Activated CD8-positive, alpha-beta T cell treated with anti-CD3 and anti-CD28 coated beads, Interleukin-2, amount 10 ng/mL, durations not matched to agents 7 days and 5 days (primary cell): ENCODE measurements around the gene CCDC47. TPM values are rescaled to one million over a fixed set of nuclear protein-coding genes. Genes with fewer than 3 reads are reported as not detected.
"Not testable (repeated sequence)": the region's sequence is repeated elsewhere in the genome, so short reads cannot be mapped to it uniquely, and the experiment has no call there.

Experiments used
- ATAC-seq: fragments of 150-1000 bp; cut with Tn5 transposase; one replicate; pipeline ENCODE4 v1.10.0; 2021; ENCODE audit warnings: moderate library complexity
- CTCF ChIA-PET: fragments of 350-600 bp; sonication (Branson Sonifier 250); formaldehyde crosslinking; loops from one replicate; lab custom pipeline; 2021; ENCODE audit warnings: antibody characterized with exemption; lab: Charles Lee
- POLR2A ChIA-PET: fragments of 350-600 bp; sonication (Branson Sonifier 250); formaldehyde crosslinking; loops from one replicate; lab custom pipeline; 2021; ENCODE audit warnings: antibody characterized with exemption; lab: Charles Lee
- DNase-seq: peaks from one replicate; pipeline ENCODE4 v3.0.0-alpha.2; 2020
- H3K27ac Mint-ChIP-seq: one replicate; pipeline ENCODE4 v1.8.0; 2021; ENCODE audit warnings: mild to moderate bottlenecking, mixed read lengths
- H3K27me3 Mint-ChIP-seq: one replicate; pipeline ENCODE4 v1.8.0; 2021; ENCODE audit warnings: low read depth, mixed read lengths
- H3K36me3 Mint-ChIP-seq: one replicate; pipeline ENCODE4 v1.8.0; 2021; ENCODE audit warnings: low read depth, mixed read lengths
- H3K4me1 Mint-ChIP-seq: one replicate; pipeline ENCODE4 v1.8.0; 2021; ENCODE audit warnings: low read depth, mixed read lengths
- H3K4me3 Mint-ChIP-seq: one replicate; pipeline ENCODE4 v1.8.0; 2021; ENCODE audit warnings: mild to moderate bottlenecking, mixed read lengths
- H3K9me3 Mint-ChIP-seq: one replicate; pipeline ENCODE4 v1.8.0; 2022; ENCODE audit warnings: mixed read lengths; ENCODE audit not compliant: insufficient read depth
- total RNA-seq, 2 experiments: library from RNA; stranded (reverse); gene quantifications; one replicate each; pipeline ENCODE4 v1.2.3, GENCODE V29; 2021

CCDC47 gene
- total RNA-seq, 2 experiments from 2014 or later = 59.4 to 61.1 TPM

- ATAC-seq (no peak), DNase-seq (no peak)
- CTCF ChIA-PET = no interaction called here
- peaks cover 63% of the 10 kb centered on the region for H3K36me3 Mint-ChIP-seq
- POLR2A ChIA-PET = no interaction called here
- no peaks in the 10 kb centered on the region for H3K4me1 Mint-ChIP-seq
- no peaks in the 10 kb centered on the region for H3K27me3 Mint-ChIP-seq
- no peak overlapping the region for H3K4me3 Mint-ChIP-seq
- H3K9me3 Mint-ChIP-seq = no peaks in the 10 kb centered on the region
- no peak overlapping the region for H3K27ac Mint-ChIP-seq
Measured at GRCh38 chr17:63805591-63805990, 32.2 kb upstream of the CCDC47 start.

GRCh38 chr17:63804328-63804727 lies 30.9 kb upstream of the CCDC47 start:
- no peaks in the 10 kb centered on the region for H3K4me1 Mint-ChIP-seq

GRCh38 chr17:63800783-63801182 lies 27.4 kb upstream of the CCDC47 start:
- Mint-ChIP-seq H3K27me3 (no peaks in the 10 kb centered on the region), H3K4me3 (no peak overlapping the region), H3K9me3 (no peaks in the 10 kb centered on the region), H3K27ac (no peak overlapping the region), H3K4me1 (no peaks in the 10 kb centered on the region), H3K36me3 (peaks cover 63% of the 10 kb centered on the region)
- CTCF ChIA-PET = no interaction called here
- ATAC-seq = no peak
- POLR2A ChIA-PET = interaction anchor here (1.1 kb wide), 1 partner anchor 9 kb away, joined by 3 read pairs; no protein-coding TSS in a partner anchor
- DNase-seq = no peak

More at GRCh38 chr17:63804328-63804727, 30.9 kb upstream of the CCDC47 start:
- ATAC-seq = no peak
- H3K27me3 Mint-ChIP-seq = no peaks in the 10 kb centered on the region
- no peak overlapping the region for H3K27ac Mint-ChIP-seq
- no peak overlapping the region for H3K4me3 Mint-ChIP-seq
- no peaks in the 10 kb centered on the region for H3K9me3 Mint-ChIP-seq
- ChIA-PET CTCF (interaction anchor here (1.3 to 1.5 kb wide), 2 partner anchors 24 to 107 kb away, joined by 3 to 4 read pairs; no protein-coding TSS in a partner anchor), POLR2A (interaction anchor here (0.9 to 1.5 kb wide), 2 partner anchors 17 to 29 kb away, joined by 3 to 5 read pairs; partner anchors contain the start of gene DDX42)
- H3K36me3 Mint-ChIP-seq = peaks cover 63% of the 10 kb centered on the region
- DNase-seq = no peak

- ChIA-PET POLR2A (no interaction called here), CTCF (interaction anchor here (0.6 kb wide), 1 partner anchor 50 kb away, joined by 3 read pairs; no protein-coding TSS in a partner anchor)
- DNase-seq (no peak), ATAC-seq (no peak)
- Mint-ChIP-seq H3K27me3 (no peaks in the 10 kb centered on the region), H3K4me3 (no peak overlapping the region), H3K27ac (no peak overlapping the region), H3K4me1 (no peaks in the 10 kb centered on the region), H3K9me3 (no peaks in the 10 kb centered on the region), H3K36me3 (peaks cover 73% of the 10 kb centered on the region)
Measured at GRCh38 chr17:63798572-63799106, 25.2 kb upstream of the CCDC47 start.

GRCh38 chr17:63796375-63796774 lies 23.0 kb upstream of the CCDC47 start:
- POLR2A ChIA-PET, H3K4me3 Mint-ChIP-seq, H3K27me3 Mint-ChIP-seq, ATAC-seq, H3K4me1 Mint-ChIP-seq, DNase-seq, H3K9me3 Mint-ChIP-seq, H3K27ac Mint-ChIP-seq: not testable (repeated sequence)
- CTCF ChIA-PET = interaction anchor here (1.5 kb wide), 1 partner anchor 38 kb away, joined by 6 read pairs; no protein-coding TSS in a partner anchor
- peaks cover 72% of the 10 kb centered on the region for H3K36me3 Mint-ChIP-seq

- Mint-ChIP-seq H3K9me3 (no peaks in the 10 kb centered on the region), H3K27me3 (no peaks in the 10 kb centered on the region), H3K4me1 (no peaks in the 10 kb centered on the region), H3K27ac (no peak overlapping the region), H3K36me3 (peaks cover 53% of the 10 kb centered on the region), H3K4me3 (no peak overlapping the region)
- CTCF ChIA-PET = no interaction called here
- DNase-seq = no peak
- POLR2A ChIA-PET = interaction anchor here (1.4 kb wide), 1 partner anchor 8 kb away, joined by 3 read pairs; no protein-coding TSS in a partner anchor
- ATAC-seq = no peak
Measured at GRCh38 chr17:63792055-63792729, 18.8 kb upstream of the CCDC47 start.

- ChIA-PET POLR2A (no interaction called here), CTCF (interaction anchor here (1.2 kb wide), 2 partner anchors 21 to 76 kb away, joined by 4 read pairs; no protein-coding TSS in a partner anchor)
- Mint-ChIP-seq H3K27me3 (no peaks in the 10 kb centered on the region), H3K4me1 (peaks cover 4% of the 10 kb centered on the region), H3K9me3 (no peaks in the 10 kb centered on the region), H3K27ac (no peak overlapping the region), H3K36me3 (peaks cover 41% of the 10 kb centered on the region), H3K4me3 (no peak overlapping the region)
- DNase-seq (peak; percentile 14), ATAC-seq (no peak)
Measured at GRCh38 chr17:63790057-63790456, 16.7 kb upstream of the CCDC47 start.

GRCh38 chr17:63786971-63787711 lies 13.7 kb upstream of the CCDC47 start:
- no peak overlapping the region for H3K27ac Mint-ChIP-seq
- H3K4me1 Mint-ChIP-seq = peaks cover 21% of the 10 kb centered on the region
- no peaks in the 10 kb centered on the region for H3K27me3 Mint-ChIP-seq
- ATAC-seq = no peak
- CTCF ChIA-PET = interaction anchor here (1.0 to 1.8 kb wide), 2 partner anchors 41 to 61 kb away, joined by 3 to 5 read pairs; no protein-coding TSS in a partner anchor
- peak; percentile 9 for DNase-seq
- H3K9me3 Mint-ChIP-seq = no peaks in the 10 kb centered on the region
- POLR2A ChIA-PET = no interaction called here
- H3K36me3 Mint-ChIP-seq = peaks cover 34% of the 10 kb centered on the region
- H3K4me3 Mint-ChIP-seq = no peak overlapping the region

GRCh38 chr17:63786117-63786516 lies 12.7 kb upstream of the CCDC47 start:
- no peaks in the 10 kb centered on the region for H3K9me3 Mint-ChIP-seq

GRCh38 chr17:63785556-63785955 lies 12.2 kb upstream of the CCDC47 start:
- Mint-ChIP-seq H3K36me3 (peaks cover 38% of the 10 kb centered on the region), H3K27me3 (no peaks in the 10 kb centered on the region), H3K27ac (peak overlapping the region; percentile 26), H3K4me3 (no peak overlapping the region), H3K9me3 (no peaks in the 10 kb centered on the region), H3K4me1 (peaks cover 27% of the 10 kb centered on the region)
- DNase-seq (no peak), ATAC-seq (no peak)
- POLR2A ChIA-PET = no interaction called here
- CTCF ChIA-PET = interaction anchor here (1.2 to 1.8 kb wide), 2 partner anchors 63 to 234 kb away, joined by 3 to 5 read pairs; no protein-coding TSS in a partner anchor

More at GRCh38 chr17:63786117-63786516, 12.7 kb upstream of the CCDC47 start:
- H3K36me3 Mint-ChIP-seq = peaks cover 35% of the 10 kb centered on the region
- peaks cover 21% of the 10 kb centered on the region for H3K4me1 Mint-ChIP-seq
- DNase-seq (no peak), ATAC-seq (no peak)
- POLR2A ChIA-PET = no interaction called here
- no peak overlapping the region for H3K27ac Mint-ChIP-seq
- CTCF ChIA-PET = interaction anchor here (1.0 to 1.8 kb wide), 3 partner anchors 42 to 235 kb away, joined by 3 to 5 read pairs (median 3); no protein-coding TSS in a partner anchor
- no peak overlapping the region for H3K4me3 Mint-ChIP-seq
- no peaks in the 10 kb centered on the region for H3K27me3 Mint-ChIP-seq

- ChIA-PET POLR2A (interaction anchor here (1.3 to 3.7 kb wide), 3 partner anchors 8 to 86 kb away, joined by 4 to 14 read pairs (median 11); partner anchors contain the start of genes CCDC47 and DDX42), CTCF (interaction anchor here (1.0 to 1.8 kb wide), 4 partner anchors 10 to 85 kb away, joined by 3 to 5 read pairs (median 3); partner anchors contain the start of genes CCDC47 and DDX42)
- Mint-ChIP-seq H3K9me3 (no peaks in the 10 kb centered on the region), H3K27ac (no peak overlapping the region), H3K4me3 (no peak overlapping the region), H3K4me1 (peaks cover 39% of the 10 kb centered on the region), H3K36me3 (peaks cover 49% of the 10 kb centered on the region), H3K27me3 (no peaks in the 10 kb centered on the region)
- ATAC-seq (no peak), DNase-seq (no peak)
Measured at GRCh38 chr17:63783522-63783921, 10.1 kb upstream of the CCDC47 start.
